Cerebellar nuclear complex (tissue), 1 donor: Measurements from ENCODE around the gene PLA1A.
"Not testable (repeated sequence)": the region's sequence is repeated elsewhere in the genome, so short reads cannot be mapped to it uniquely, and the experiment has no call there.

Experiments used
- DNase-seq, 2 experiments: peaks; one replicate each; lab custom pipeline; 2025; lab: John Stamatoyannopoulos, UW

Gene PLA1A

GRCh38 chr3:119579366-119580066, 18.2 kb upstream of the PLA1A start, which contains the start of gene ADPRH:
Gene ADPRH, plus strand, starts transcription at chr3:119579492. Its CDS starts 2,678 bp downstream, at chr3:119582170.
- no peak for DNase-seq

DNA sequence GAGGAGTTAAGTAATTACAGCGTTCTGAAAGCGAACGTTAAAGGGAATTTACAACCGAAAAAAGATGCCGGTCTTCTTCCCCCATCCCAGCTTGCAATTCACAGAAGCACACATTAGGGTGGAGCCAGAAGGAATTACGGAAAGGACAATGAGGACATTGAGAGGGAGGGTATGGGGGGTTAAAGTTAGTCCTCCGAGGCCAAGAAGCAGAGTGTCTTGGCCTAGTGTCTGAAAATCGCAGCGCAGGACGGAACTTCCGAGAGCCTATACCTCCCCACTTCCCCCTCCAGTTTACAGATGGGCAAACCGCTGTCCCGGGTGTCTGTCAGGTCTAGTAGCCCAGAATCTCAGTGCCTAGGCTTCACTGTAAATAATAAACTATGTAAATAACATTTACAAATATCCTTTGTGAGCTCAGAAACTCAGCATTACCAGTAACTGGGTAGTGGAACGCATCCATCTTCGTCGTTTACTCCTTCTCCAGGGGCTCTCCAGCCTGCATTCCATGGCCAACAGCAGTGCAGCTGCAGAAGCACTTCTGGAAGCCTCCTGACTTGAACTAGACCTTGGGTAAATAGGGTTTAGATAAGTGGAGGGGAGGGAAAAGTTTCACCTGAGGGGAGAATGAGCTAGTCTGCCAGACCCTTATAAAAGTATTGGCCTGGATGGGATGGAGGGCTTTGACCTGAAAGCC, 17.5 kb upstream of the PLA1A start:
- no peak for DNase-seq

GRCh38 chr3:119582178-119582577, 15.5 kb upstream of the PLA1A start:
- DNase-seq, result no peak

DNA sequence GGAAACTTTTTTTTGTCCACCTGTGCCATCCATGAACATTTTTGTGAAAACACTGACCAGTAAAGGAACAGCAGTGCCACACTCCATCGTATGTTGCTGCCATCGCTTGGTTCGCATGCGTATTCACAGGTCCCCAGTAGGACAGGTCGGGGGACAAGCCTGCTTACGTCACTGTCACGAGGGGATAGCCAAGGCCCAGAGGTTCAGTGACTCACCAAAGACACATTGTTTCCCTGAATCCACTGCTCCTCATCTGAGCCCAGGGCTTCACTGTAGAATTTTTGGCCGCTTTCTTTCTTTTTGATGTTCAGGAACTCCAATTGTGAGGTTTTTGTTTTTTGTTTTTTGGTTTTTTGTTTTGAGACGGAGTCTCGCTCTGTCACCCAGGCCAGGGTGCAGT, 12.5 kb upstream of the PLA1A start:
- no peak for DNase-seq

GRCh38 chr3:119585856-119586570, 11.7 kb upstream of the PLA1A start:
- no peak for DNase-seq

DNA sequence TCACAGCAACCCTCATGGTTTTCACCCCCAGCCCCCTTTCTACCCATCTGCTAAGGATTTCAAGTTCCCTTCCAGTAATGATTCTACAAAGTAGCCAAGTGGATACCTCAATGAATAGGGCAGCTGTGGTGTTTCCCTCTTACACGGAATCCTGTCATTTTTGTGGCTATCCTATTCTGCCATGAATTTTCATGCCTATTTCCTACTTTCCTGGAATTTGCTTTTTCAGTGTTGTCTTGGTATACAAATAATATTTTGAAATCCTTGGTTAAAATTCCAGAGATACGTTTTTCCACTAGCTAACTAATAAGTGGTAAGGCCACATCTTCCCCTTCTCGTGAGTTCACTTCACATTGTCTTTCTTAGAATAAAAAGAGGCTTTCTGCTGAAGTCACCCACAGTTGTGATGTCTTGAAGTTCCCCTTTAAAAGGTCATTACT, 10.9 kb upstream of the PLA1A start:
- DNase-seq, result no peak

GRCh38 chr3:119588112-119588511, 9.6 kb upstream of the PLA1A start:
- no peak for DNase-seq

DNA sequence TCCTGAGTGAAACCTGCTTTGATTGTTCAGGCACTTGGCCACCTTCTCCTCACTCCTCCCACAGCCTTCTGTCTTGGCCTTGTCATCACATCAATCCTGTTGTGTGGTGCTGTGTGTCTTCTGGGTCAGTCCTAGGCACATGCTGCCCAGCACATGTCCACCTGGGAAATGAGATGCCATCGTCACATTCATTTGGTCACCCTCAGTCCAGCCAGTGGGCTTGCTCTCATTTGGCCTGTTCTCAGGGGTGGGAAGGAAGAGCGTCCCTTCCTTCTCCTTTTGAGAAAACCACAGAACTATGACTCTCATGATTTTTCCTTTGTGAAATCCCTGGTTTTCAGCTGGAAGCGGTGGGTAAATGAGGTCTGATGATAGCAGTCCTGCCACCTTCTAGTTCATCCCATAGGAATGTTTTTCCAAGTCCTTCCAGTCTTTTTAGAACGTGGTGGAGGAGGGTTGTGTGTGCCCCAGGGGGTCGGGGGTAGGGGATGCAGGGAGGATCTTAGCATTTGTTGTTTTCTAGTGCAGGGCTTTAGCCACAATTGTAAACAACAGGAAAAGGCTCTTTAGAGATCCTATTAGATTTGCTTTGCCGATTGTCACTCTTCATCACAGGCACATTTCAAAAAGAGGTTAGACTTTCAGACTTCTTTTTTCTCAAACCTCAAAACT, 8.4 kb upstream of the PLA1A start:
- DNase-seq, result no peak

DNA sequence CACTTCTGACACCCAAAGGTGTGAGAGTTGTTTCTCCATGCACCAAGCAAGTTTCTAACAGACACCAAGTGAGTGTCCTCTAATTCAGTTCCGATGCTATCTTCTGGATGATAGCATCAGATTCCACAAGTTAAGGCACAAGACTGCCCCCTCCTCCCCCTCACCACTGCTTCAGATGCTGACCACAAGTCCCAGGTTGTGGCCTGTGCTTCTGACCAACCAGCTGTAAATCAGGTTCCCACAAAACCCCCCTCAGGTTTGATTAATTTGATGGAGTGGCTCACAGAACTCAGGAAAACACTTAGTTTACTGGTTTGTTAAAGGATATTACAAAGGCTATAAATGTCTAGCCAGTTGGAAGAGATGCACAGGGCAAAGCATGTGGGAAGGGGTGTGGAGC, 7.0 kb upstream of the PLA1A start:
- no peak for DNase-seq

DNA sequence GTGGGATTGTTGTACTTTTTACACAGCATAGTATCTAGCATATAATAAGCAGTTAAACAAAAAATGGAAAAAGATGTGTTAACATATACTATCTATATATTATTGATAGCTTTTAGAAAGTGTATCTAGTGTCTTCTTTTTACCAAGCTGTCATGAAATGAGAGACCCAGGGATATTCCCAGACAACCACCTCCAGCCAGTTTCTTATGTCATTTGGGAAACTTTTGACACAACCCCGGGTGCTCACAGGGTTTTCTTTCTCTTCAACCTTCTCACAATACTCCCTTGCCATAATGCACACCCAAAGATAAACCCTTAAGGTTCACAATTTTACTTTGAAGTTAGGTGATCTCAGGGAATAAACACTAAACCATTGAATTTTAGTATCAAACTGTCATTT, 4.8 kb upstream of the PLA1A start:
- DNase-seq, result no peak

DNA sequence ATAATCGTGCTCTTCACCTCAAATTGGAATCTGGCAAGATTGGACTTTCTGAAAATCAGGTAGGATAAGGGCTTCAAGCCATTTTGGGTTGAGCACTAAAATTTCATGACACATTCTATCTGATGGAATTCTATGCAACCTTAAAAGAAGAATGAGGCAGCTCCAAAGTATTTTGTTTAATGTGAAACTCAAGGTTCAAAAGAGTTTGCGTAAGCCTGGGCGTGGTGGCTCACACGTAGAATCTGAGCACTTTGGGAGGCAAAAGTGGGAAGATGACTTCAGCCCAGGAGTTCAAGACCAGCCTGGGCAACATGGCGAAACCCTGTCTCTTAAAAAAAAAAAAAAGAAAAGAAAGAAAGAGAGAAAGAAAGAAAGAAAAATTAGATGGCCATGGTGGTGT, 3.6 kb upstream of the PLA1A start:
- DNase-seq, result no peak

DNA sequence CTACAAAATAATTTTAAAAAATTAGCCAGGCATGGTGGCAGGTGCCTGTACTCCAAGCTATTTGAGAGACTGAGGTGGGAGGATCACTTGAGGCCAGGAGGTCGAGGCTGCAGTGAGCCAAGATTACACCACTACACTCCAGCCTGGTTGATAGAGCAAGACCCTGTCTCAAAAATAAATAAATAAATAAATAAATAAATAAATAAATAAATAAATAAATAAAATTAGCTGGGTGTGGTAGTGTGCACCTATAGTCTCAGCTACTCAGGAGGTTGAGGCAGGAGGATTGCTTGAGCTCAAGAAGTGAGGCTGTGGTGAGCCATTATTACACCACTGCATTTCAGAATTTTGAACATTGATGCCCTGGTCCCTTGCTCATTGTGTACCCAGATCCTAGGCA, 2.8 kb upstream of the PLA1A start:
- not testable (repeated sequence) for DNase-seq

- no peak for DNase-seq
Observed at GRCh38 chr3:119595639-119596334, 1.9 kb upstream of the PLA1A start.

- no peak for DNase-seq
Observed at GRCh38 chr3:119596398-119596797, 1.3 kb upstream of the PLA1A start.

DNA sequence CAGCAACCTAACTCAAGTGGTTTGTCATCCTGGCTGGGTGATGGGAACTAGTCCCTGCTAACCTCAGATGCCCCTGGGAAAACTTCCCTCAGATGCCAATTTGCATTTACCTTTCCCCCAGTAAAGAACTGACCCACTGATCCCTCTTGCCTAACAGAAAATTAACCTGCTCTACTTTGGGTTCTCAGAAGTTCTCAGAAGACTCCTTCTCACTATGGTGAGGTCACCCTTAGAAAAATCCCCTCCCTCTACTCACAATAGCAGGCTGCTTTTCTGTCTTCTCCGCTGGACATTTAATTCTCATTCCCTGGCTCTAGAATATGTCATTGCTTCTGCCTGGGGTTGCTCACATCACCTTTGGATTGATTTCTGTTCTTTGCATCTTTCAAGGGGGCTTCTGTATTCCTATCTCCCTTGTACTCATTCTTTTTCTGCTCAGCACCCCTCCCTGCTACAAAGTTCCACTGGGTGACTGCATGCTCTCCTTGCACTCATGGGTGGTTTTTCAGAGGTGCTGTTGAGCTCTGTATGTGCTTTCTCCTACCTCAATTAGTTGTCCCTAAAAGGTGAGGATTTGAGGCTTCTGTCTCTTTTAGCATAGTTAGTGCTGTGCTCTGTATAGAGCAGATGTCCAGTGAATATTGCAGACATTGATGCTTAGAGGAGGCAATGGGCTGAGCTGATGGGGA, 869 bp downstream of the PLA1A start:
- DNase-seq, result no peak

- no peak for DNase-seq
Observed at GRCh38 chr3:119599558-119600174, 2.0 kb downstream of the PLA1A start.

DNA sequence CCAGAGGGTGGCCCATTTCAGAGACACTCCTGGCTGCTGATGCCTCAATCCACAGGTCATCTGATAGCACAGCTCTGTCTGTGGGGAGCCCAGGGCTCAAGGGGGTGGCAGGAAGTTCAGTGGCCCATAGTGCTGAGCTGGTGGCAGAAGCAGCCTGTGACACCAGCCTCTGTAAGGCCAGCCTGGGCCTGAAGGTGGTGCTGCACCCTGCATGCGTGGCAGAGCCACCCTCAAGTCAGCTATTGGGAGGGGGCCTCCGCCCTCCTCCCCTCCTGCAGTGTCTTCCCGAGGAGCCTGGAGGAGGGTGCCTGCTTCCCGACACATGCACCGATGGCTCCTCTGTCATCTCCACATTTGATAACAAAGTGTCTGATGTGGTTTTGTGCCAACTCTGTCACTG, 3.0 kb downstream of the PLA1A start:
- DNase-seq, result no peak

DNA sequence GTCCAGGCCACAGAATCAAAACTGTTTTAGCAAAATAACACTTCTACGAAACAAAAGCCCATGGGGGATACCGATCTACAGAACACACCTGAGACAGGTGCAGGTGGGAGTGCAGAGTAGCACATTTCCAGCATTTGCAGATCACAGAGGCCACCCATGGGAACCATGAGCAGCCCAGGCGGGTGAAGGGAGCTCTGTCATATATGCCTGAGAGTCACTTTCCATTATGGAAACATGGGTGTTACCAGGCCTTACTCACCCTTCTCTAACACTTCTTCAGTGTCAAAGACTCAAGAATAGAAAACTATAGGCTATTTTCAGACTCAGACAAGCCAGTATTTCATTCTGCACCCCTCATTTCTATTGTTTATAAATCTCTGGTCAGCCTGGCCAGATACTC, 3.5 kb downstream of the PLA1A start:
- no peak for DNase-seq

DNA sequence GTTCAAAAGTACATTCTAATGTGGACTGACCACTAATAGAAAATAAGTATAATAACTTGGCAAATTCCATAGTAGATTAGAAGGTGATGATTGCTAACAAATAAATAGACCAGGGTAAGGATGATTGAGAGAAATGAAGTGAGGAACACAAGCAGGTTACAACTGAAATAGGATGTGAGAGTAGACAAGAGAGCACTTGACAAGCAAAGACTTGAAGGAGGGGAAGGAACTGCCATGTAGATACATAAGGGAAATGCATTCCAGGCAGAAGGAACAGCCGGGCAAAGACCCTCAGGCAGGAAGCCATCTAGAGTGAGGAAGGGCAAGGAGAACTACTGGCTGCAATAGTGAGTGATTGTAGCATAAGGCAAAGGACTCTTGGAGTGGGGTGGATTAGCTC, 5.0 kb downstream of the PLA1A start:
- DNase-seq, result no peak

GRCh38 chr3:119604878-119605277, 7.2 kb downstream of the PLA1A start:
- no peak for DNase-seq
